ENCODE data around the gene GNPAT.
A peak's percentile ranks its signal among the peaks of the same experiment; 100 is the strongest.

Gene GNPAT

GRCh38 chr1:231242516-231243198 lies 1.6 kb downstream of the GNPAT start:
- DNase-seq: no peak

GRCh38 chr1:231248778-231249177 lies 7.8 kb downstream of the GNPAT start:
- no peak for DNase-seq

GRCh38 chr1:231252336-231252735 lies 11.3 kb downstream of the GNPAT start:
- DNase-seq: no peak

DNA sequence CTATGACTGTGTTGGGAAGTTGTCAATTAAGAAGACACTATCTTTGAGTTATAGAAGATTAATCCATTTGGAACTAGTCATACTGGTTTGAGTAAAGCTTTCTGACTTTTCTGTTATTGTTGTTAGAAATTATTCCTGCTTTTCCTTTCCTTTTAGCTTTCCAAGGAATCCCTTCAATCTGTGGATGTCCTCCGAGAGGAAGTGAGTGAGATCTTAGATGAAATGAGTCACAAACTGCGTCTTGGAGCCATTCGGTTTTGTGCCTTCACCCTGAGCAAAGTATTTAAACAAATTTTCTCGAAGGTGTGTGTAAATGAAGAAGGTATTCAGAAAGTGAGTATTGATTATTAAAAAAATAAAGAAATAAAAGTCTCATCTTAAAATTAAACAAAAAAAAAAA lies 19.3 kb downstream of the GNPAT start:
- no peak for DNase-seq

- no peak for DNase-seq
Measured at GRCh38 chr1:231264642-231265041, 23.6 kb downstream of the GNPAT start.

DNA sequence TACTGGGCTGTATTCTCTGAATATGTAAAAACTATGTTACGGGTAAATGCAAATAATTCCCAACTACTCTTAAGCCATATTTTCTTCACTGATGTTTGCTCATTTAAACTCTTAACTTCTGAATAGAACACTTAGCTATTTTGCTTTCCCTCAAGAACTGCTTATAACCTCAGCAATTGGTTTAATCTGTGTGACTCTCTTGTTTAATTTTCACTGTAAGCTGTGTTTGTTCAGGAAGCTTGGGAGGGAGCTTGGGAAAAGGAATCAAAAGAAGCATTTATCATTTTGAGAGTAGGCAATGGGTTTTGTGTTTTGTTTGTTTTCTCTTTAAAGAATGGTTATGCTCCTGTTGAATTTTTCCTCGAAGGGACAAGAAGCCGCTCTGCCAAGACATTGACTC lies 24.4 kb downstream of the GNPAT start:
- DNase-seq: no peak

DNA sequence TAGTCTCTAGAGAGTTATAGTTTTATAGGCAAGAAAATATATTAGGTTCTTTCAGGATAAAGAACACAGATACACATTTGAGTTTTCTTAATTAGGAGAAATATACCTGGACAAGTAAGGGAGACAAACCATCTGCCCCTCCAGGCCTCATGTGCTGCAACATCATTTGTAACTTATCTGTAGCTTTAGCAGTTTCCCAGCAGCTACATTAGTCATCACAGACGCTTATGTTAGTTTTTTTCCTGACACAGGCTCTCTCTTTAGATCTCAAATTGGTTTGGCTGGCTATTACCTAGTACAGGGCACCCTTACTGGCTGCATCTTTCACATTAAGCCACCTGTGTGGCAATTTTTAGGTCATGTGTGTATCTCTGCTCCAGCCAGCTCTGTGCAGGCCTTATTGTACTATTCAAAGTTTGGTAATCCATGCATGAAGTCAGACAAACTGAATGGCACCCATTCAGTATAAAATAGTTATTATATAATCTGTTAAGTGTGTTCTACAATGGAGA lies 25.9 kb downstream of the GNPAT start:
- DNase-seq: no peak

GRCh38 chr1:231272173-231272572 lies 31.2 kb downstream of the GNPAT start:
- DNase-seq: no peak

GRCh38 chr1:231272880-231273279 lies 31.9 kb downstream of the GNPAT start:
- DNase-seq: no peak

DNA sequence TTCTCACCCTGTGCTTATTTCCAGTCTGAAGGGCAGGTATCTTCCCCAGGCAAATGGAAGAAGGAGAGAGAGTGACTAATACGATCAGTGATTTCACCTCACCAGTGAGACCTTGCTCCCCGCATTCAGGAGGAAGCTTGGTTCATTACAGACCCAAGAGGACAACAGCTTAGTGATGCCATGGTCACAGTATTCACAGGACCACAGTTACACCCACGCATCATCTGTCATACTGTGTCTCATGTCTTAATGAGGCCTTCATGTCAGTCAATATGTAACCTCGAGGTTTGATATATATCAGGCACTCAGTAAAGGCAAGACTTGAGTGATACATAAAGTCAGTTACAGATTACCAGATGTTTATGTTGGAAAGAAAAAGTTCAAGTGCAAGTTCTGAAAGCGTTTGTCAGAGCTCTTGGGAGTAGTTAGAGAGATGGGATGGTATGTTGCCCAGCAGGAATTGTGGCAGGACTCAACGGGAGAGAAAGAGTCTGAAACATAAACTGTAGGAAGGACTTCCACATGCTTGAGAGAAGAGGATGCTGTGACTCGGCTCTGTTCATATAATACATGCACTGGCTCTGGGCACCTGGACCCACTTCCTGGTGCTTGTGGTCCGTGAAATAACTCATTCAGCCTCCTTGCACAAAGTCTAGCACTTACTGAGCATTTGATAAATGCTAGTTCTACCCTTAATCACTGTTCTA lies 33.3 kb downstream of the GNPAT start:
- no peak for DNase-seq

DNA sequence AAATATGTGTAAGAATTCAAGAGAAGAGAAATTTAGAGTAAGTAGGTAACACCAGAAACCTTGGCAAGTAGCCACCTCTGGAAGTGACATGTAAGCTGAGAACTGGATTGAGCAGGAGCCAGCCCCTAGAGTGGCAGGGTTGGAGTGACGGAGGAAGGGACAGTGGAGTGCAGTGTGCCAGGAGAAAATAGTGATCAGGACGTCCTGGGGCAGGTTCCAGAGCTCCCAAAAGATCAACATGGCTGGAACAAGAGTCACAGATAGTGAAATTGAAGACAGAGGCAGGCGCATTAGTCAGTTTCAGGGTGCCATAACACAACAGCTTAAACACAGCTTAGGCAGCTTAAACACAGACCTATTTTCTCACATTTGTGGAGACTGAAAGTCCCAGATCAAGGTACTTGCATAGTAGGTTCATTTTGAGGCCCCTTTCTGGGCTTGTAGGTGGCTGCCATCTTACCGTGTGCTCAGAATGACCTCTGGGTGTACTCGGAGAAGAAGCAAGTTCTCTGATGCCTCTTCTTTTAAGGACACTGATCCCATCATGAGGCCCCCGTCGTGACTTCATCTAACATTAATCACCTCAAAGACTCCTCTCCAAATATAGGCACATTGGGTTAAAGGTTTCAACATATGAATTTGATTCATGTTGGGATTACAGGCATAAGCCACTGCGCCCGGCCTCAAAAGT lies 37.2 kb downstream of the GNPAT start:
- DNase-seq: peak in 3 of 56 donors; percentile 1 to 11 (median 1)

DNA sequence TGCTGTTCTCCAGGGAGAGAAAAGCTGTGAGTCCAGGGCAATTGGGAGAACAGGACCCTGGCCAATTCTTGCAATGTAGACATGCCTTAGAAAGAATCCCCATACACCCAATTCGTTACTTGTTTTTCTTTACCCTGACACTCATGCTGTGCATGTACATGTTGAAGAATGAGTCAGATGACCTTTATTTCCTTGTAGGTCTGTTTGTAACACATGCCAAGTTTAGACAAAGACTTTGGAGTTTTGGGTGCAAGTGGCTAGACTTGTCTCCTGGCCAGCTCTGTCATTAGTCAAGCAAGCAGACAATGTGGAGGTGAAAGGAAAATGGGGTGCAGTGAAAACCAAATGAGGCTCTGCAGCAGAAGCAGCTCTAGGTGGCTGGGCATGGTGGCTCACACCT lies 38.1 kb downstream of the GNPAT start:
- no peak for DNase-seq

DNA sequence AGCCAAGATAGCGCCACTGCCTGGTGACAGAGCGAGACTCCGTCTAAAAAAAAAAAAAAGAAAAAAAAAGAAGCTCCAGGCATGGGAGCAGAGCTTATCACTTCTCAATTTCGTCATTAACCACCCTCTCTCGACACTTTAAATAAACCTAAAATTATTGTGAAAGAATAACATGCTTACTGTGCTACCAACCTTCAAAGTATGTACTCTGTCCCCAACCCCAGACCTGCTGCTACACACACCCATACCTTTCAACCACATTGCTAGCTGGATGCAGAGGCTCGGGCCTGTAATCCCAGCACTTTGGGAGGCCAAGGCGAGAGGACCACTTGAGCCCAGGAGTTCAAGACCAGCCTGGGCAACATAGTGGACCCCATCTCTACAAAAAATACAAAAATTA lies 38.7 kb downstream of the GNPAT start:
- no peak for DNase-seq

DNA sequence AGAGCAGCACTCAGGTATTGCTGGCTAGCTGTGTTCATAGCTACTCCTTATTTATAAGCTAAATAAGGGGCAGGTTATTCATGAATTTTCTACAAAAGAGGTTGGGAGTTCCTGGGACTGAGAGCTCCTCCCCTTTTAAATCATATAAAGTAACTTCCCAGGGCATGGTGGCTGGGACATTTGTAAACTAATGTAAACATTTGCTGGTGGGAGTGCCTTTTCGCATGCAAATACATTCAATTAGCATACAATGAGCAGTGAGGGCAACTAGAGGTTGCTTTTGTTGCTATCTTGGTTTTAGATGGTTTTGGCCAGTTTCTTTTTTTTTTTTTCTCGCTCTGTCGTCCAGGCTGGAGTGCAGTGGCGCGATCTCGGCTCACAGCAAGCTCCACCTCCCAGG lies 43.4 kb downstream of the GNPAT start:
- DNase-seq: no peak

DNA sequence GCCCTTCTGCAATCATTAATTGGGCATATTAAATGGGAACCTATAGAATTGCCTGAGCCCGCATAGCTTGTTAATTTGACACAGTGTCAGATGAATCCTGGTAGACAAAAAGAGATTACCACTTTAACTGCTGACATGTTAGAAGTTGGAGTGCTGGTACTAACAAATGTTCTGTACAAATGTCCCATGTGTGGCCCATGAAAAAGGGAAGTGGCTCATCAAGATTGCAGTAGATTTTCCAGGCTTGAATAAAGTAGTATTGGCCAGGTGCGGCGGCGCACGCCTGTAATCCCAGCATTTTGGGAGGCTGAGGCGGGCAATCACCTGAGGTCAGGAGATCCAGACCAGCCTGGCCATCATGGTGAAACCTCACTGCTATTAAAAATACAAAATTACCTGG lies 45.6 kb downstream of the GNPAT start:
- no peak for DNase-seq

GRCh38 chr1:231295938-231296337 lies 54.9 kb downstream of the GNPAT start:
- DNase-seq: no peak

DNA sequence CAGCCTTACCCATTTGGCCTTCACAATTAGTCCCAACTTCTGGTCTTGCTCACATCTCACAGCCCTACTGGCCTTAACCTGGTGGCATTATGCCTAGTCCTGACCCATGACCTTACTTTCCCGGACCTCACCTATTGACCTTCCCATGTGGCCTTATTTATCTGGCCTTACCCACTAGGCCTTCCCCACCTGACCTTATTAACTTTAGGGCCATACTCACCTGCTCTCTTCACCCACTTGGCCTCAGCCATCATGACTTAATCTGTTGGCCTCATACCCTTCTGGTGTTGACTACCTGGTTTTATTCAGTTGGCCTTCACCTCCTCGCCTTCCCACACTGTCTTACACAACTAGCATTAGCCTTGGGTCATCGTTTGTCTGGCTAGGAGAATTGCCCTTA lies 61.0 kb downstream of the GNPAT start:
- DNase-seq: no peak

- no peak for DNase-seq
Measured at GRCh38 chr1:231310391-231310934, 69.5 kb downstream of the GNPAT start.

- DNase-seq: no peak
Measured at GRCh38 chr1:231311720-231312431, 70.9 kb downstream of the GNPAT start.

DNA sequence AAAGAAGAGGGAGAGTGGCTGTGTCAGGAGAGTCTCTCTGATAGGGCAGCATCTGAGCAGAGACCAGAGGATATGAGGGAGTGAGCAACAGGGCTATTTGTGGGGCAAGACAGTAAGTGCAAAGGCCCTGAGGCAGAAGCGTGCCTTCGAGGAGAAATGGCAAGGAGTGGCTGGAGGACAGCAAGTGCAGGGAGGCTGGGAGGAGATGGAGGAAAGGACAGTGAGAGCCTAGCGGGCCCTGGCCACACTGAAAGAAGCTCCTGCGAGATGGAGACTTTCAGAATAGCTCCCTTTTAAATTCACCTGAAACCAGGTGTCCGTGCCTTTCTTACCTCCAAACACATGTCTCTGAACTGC lies 71.4 kb downstream of the GNPAT start:
- no peak for DNase-seq

- DNase-seq: no peak
Measured at GRCh38 chr1:231313661-231314060, 72.6 kb downstream of the GNPAT start.

- DNase-seq: no peak
Measured at GRCh38 chr1:231315887-231316286, 74.9 kb downstream of the GNPAT start.
